GM10248 (cell line): ENCODE results near the gene IL1RAP.

Experiments
- CTCF ChIA-PET: fragments of 300-600 bp; sonication (Branson Sonifier 250); formaldehyde crosslinking; extraction: SDS; loops from one replicate; lab custom pipeline; 2021; ENCODE audit warnings: antibody characterized with exemption; lab: Yijun Ruan, JAX
- POLR2A ChIA-PET: fragments of 350-650 bp; sonication (Branson Sonifier 250); formaldehyde crosslinking; extraction: SDS; loops from one replicate; lab custom pipeline; 2020; ENCODE audit warnings: antibody characterized with exemption; lab: Yijun Ruan, JAX
- DNase-seq: peaks from one replicate; pipeline ENCODE4 v3.0.0; 2012; ENCODE audit errors: extremely low spot score
- TF ChIP-seq, protein P1 (sequence below): IDR thresholded peaks from 2 replicates; pipeline ENCODE4 v1.5.1; 2012; ENCODE audit warnings: mild to moderate bottlenecking, low read depth; ENCODE audit errors: extremely low read depth, missing control alignments, control extremely low read depth

IL1RAP gene

GRCh38 chr3:190655933-190656332 lies 142.0 kb downstream of the IL1RAP start:
- TF ChIP-seq, protein P1, sequence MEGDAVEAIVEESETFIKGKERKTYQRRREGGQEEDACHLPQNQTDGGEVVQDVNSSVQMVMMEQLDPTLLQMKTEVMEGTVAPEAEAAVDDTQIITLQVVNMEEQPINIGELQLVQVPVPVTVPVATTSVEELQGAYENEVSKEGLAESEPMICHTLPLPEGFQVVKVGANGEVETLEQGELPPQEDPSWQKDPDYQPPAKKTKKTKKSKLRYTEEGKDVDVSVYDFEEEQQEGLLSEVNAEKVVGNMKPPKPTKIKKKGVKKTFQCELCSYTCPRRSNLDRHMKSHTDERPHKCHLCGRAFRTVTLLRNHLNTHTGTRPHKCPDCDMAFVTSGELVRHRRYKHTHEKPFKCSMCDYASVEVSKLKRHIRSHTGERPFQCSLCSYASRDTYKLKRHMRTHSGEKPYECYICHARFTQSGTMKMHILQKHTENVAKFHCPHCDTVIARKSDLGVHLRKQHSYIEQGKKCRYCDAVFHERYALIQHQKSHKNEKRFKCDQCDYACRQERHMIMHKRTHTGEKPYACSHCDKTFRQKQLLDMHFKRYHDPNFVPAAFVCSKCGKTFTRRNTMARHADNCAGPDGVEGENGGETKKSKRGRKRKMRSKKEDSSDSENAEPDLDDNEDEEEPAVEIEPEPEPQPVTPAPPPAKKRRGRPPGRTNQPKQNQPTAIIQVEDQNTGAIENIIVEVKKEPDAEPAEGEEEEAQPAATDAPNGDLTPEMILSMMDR, result no peak
- ChIA-PET POLR2A (no interaction called here), CTCF (interaction anchor here (1.3 to 2.1 kb wide), 2 partner anchors 10 to 11 kb away, joined by 3 to 4 read pairs; no protein-coding TSS in a partner anchor)
- no peak for DNase-seq

DNA sequence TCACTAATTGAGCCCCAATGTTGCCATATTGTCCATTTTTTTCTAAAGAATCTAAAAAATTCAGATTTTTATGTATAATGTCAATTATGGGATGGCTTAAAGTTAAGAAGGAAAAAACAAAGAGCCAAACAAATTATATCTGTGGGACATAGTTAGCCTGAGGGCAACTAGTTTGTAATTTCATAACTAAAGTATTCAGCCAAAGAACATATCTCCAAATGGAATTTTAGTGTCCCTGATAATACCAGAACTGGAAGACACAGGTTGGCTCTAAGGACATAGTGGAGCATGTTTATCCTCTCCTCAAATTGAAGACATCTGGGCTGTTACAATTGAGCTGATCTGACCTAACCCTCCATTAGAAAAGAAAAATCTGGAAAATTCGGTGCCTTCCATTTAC lies 144.2 kb downstream of the IL1RAP start:
- no peak for DNase-seq
- CTCF ChIA-PET, result interaction anchor here (1.1 kb wide), 1 partner anchor 15 kb away, joined by 4 read pairs; no protein-coding TSS in a partner anchor
- POLR2A ChIA-PET, result no interaction called here
- TF ChIP-seq, protein P1, result no peak

GRCh38 chr3:190666821-190667220 lies 152.9 kb downstream of the IL1RAP start:
- POLR2A ChIA-PET, result no interaction called here
- no peak for DNase-seq
- CTCF ChIA-PET, result interaction anchor here (1.0 kb wide), 1 partner anchor 10 kb away, joined by 4 read pairs; no protein-coding TSS in a partner anchor
- TF ChIP-seq, protein P1, result no peak

DNA sequence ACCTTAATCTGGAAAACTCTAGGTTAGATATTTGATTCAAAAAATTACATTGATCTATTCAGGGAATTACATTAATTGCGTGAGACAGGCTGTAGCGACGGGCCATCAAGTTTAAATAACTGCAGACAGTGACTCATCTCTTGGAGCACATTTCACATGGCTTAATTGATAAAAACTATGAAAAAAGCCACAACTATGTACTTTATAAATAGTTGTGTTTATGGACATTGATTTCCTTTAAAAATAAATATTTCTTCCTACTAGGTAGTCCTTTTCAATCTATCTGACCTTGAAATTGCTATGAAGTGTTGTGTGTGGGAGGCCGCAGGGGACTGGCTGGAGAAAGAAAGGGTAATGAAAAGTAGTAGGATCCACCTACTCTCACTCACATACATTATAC lies 157.8 kb downstream of the IL1RAP start:
- no peak for DNase-seq
- POLR2A ChIA-PET, result no interaction called here
- CTCF ChIA-PET, result no interaction called here
- TF ChIP-seq, protein P1, result no peak

DNA sequence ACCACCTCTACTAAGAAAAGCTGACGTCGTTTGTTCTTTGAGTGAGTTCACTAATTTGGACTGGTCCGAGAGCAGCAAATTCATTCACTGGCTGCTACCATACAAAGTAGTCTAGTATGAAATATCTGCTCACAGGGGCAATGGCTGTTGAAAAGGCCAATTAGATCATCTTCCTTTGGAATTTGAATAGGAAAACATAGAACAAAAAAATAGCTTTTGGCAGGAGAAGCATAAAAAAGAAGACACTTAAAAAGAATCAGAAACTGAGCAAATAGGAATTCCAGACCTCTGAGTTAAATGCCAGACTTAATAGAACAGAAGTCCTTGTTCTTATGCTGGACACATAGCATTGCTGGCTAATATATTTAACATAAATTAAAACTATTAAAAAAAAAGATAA lies 159.3 kb downstream of the IL1RAP start:
- CTCF ChIA-PET, result interaction anchor here (0.9 kb wide), 2 partner anchors 21 to 31 kb away, joined by 3 read pairs; no protein-coding TSS in a partner anchor
- TF ChIP-seq, protein P1, result no peak
- POLR2A ChIA-PET, result no interaction called here
- no peak for DNase-seq

GRCh38 chr3:190676481-190676880 lies 162.6 kb downstream of the IL1RAP start:
- TF ChIP-seq, protein P1, result no peak
- ChIA-PET POLR2A (no interaction called here), CTCF (no interaction called here)
- no peak for DNase-seq
